HG03354 (cell line): ENCODE results near the gene TCEANC.
A peak's percentile ranks its signal among the peaks of the same experiment; 100 is the strongest.

Experiments used
- ATAC-seq: cut with Tn5 transposase; IDR thresholded peaks from one replicate; pipeline ENCODE4 v1.9.1; 2021; ENCODE audit warnings: mild to moderate bottlenecking; ENCODE audit not compliant: unreplicated experiment, poor library complexity, severe bottlenecking

Gene TCEANC

DNA sequence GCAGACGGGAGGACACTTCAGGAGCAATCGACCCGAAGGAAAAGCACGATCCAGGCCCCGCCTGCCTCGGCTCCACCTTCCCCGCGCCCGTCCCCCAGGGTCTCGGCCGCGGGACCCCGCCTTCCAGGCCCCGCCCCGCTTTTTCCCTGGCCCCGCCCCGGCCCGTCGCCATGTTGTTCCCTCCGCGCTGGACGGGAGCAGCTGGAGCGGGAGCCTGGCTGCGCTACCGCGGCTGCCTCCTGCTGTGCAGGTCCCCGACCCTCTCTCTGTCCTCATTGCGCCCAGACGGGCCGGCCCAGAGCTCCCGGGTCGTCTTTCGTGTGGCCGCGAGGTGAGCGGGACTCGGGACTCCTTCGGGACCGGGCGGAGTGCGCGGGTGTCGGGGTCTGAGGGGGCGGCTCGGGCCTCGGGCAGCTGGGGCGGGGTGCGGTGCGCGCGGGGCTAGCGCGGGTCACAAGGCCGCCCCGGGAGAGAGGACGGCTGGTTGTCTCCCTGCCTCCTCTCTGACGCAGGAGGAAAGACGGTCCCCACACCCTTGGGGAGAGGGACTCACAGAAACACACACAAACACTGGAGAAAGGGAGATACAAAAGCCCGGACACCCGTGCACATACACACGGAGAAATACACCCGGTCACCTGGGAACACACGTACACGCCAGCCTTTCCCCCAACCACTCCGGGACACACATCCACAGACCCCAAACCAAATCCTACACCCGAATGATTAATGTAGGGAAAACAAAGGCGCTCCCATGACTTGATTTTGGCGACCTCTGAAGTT lies 36.2 kb downstream of the TCEANC start, which contains the start of gene RAB9A:
Gene RAB9A (plus strand): TSS at position 171 of the 783 bp plus-strand sequence. CDS start 19,619 bp downstream, outside the sequence.
- ATAC-seq: peak; percentile 80

DNA sequence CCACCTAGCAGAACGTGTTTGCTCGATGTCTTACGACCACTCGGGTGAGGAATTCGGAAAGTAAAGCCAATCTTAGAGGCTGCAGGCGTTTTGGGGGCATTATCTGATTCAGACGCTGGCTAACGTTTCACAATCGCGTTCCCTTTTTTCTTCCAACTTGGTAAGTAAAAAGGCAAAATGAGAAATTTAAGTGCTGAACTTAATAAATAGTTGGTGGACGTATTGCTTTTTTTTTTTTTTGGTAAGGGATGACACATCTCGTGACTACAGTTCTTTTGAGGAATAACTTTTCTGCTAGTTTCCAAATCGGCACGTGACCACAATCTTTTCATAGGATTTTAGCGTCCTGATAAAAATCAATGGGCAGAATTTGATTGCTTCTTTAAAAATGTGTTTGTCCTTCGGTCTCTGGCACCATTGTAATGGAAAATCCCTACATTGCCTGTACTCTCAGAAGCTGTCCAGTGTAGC lies 36.8 kb downstream of the TCEANC start:
- ATAC-seq: peak; percentile 1

DNA sequence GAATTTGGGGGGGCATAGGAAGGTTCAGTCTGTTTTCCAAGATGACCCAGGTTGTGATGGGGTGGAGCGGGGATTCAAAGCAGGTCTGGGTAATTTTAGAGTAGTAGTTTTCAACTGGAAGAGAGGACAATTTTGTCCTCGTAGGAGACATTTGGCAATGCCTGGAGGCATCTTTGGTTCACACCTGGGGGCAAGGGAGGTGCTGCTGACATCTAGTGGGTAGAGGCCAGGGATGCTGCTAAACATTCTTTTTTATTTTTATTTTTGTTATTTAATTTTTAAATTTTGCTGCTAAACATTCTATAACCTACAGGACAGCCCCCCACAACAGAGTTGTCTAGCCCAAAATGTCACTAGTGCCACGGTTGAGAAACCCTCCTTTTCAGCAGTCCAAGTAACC lies 37.9 kb downstream of the TCEANC start:
- ATAC-seq: no peak

DNA sequence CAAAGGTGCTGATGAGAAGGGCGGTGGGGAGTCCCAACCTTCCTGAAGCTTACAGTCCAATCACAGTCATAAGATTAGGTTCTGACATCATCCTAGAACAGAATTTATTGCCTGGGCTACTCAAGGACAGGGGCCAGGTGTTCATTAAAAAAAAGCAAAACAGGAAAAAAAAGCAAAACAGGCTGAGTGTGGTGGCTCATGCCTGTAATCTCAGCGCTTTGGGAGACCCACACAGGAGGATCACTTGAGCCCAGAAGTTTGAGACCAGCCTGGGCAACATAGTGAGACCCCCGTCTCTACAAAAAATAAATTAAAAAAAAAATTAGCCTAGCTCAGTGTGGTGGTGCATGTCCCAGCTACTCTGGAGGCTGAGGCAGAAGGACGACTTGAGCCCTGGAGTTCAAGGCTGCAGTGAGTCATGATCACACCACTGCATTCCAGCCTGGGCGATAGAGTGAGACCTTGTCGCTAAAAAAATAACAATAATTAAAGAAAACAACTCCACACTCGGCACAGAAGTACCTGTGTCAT lies 39.0 kb downstream of the TCEANC start:
- no peak for ATAC-seq

DNA sequence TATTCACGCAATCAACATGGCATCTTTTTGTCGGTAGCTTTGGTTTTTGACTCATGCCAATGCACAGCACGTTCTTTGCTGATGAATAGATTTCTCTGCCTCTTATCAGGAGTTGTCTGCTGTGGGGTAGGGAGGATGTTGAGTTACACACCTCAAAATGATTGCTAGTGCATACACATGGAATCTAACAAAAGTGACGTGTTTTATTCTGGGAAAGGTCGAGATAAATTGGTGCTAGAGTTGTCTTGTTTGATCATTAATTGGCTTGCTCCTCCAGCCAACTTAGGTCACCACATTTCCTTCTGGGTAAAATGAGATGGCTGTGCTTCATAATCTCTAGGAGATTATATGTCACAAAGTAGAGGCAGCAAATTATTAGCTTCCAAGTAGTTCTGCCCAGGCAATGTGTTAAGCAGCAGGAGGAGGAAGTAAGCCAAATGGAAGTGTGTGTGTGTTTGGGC lies 39.9 kb downstream of the TCEANC start:
- ATAC-seq: no peak

DNA sequence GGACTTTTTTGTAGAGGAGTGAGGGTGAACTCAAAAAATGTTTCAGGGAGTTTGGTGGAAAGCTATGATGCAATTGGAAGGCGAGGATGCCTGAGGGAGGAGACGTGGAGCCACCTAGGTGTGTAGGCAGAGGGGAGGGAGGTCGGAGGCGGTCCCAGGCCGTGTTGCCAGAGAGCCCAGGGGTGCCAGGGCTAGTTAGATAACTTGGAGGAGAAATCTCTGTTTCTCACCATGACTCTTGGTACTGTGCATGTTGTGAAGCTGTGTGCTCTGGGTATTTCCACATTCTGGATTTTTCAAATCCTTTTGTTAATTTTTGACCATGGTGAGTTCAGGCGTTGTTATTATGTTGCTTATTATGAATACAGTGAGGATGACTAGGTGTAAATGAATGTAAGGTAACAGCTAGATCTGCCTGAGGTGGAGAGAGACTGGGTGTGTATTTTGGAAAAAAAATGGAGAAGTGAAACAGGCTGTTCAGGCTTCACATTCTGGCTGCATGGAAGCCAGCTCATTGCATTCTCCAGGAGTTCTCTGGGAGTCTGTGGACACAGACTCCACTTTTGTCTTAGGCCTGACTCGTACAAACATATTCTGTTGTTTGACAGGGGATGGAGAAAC lies 40.5 kb downstream of the TCEANC start:
- ATAC-seq: no peak

DNA sequence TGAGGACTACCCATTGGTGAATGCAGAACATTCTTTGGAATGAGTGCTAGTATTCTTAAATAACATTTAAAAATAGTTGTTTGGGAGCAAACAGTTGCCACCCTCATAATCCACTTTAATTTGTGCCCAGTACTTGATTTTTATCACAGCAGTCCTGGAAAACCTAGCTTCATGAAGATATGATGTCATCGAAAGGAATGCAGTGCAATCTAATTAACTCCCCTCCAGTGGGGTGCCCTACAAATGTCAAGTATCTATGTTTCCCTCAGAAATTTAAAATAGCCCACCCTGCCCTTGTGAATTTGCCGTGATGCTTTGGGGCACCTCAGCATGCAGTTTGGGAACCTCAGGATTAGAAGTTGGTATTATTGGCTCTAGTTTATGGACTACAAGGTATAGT lies 41.4 kb downstream of the TCEANC start:
- no peak for ATAC-seq

DNA sequence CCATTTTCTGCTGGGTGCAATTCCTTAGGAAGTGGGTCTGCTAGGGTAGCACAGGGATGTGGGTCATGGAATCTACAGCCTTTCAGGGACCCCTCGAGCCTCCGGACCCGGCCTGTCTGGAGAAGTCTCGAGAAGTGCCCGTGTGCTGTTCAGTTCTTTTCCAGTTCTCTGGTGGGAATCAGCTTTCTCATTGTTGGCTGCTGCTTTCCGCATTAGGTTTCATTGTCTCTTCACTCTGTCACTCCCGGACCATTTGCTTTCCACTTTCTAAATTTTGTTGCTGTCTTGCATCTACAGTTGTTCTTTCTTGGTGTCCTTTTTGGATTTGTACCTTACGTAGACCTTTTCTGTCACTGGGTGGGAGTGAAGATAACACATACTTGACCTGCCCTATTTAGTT lies 42.0 kb downstream of the TCEANC start:
- no peak for ATAC-seq

DNA sequence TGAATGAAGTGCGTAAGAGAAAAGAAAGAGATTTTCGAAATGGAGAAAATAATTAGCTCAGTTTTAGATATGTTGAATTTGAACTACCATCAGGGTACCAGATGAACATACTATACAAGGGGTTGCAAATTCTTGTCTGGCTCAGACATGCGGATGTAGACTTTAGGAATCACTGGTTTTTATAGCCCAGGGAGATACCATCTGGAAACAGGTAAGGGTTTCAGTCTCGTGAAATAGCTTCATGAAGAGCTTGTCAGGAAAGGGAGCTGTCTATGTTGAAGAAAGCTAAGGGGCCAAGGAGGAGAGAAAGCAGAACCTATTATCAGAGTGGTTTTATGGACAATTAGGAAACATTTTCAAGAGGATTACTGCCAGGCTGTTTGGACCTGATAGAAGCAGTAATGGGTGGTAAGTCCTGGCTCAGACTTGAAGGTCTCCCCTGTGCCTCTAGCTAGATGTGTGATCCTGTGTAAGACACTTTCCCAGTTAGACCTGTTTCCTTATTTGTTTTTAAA lies 42.7 kb downstream of the TCEANC start:
- no peak for ATAC-seq

DNA sequence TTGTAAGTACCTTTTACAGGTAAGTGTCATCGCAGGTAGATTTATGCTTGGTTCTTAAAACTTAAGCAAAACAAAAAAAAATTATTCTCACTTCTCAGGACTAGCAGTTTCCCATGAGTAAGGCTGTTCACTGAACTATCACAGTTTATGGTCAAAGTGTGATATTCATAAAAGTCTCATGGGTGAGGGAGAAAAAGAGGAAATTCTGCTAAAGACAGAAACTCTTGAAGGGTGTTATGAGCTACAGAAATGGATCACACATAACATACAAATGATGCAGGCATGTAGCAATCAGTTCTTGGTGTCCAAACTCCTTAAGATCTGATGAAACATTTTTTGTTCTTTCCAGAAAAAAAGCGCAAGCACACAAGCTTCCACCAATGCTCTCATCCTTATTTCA lies 44.5 kb downstream of the TCEANC start:
- peak; percentile 49 for ATAC-seq

DNA sequence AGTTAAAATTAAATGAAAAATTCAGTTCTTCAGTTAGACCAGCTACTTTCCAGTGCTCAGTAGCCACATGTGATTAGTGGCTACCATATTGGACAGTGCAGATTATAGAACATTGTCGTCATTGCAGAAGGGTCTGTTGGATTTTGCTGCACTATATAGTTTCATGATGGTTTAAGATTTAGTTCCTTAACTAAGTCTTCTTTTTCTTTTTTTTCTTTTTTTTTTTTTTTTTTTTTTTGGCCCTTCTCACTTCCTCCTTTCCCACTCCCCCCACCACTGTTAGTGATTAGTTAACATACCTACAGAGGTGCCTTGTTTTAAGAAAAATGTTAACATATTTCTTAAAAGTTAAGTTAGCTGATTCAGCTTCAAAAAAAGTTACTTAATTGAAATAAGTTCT lies 45.0 kb downstream of the TCEANC start:
- peak; percentile 11 for ATAC-seq

DNA sequence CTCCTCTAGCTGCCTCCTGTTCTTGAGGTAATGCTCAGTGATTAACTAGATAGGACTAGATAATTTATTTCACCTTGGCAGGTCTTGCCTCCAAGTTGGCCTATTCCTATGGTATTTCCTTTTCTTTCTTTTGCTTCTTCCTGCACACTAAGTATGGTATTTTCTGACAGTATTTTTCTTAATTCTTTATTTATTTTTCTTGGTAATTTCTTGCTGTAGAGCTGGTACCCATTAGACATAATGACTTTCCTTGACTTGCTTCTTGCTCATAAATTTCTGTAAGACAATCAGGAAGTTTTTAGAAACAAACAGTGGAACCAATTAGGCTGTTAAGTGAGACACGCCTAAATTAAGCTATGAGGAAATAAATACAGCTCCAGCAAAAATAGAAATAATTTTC lies 45.5 kb downstream of the TCEANC start:
- no peak for ATAC-seq

DNA sequence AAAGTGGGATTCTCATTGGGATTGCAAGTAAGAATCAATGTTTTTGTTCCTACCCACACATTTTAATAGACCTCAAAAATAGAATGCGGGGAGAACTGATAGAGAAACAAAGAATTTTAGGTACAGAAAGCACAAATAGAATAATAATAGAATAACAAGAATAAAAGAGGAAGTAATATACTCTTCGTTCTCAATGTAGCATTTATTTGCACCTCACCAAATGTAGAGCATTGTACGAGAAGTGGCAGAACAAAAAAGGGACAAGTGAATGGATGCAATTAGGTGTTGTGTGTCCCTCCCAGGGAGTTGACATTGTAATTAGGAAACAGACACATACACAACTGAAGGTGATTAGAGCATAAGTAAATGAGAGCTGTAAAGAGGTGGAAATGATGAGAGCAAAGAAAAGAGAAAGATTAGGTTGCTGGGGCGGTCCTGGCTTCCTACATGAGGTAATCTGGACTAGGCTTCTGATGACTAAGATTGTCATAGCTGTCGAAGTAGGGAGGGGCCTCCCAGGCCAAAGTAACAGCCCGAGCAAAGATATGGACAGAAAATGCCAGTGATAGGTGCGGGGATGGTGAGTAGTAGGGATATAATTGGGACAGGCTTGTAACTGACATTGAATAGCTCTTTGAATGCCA lies 46.4 kb downstream of the TCEANC start:
- peak; percentile 54 for ATAC-seq

DNA sequence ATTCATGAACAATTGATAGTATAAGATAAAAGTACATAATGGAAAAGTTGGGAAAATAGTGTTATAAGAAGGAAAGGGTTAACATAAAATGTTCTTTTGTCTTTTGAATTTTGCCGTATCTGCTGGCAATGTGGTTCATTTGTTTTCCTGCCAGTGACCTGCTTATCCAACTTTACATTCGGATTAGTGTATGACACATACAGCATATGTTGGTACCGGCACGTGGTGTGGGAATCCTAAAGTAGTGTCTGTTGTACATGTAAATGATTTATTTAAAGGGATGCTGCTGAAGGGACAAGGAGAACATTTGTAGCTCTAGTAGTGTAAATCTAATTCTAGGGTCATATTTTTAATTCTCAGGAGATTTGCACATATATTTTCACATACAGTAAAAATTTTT lies 47.4 kb downstream of the TCEANC start:
- no peak for ATAC-seq

DNA sequence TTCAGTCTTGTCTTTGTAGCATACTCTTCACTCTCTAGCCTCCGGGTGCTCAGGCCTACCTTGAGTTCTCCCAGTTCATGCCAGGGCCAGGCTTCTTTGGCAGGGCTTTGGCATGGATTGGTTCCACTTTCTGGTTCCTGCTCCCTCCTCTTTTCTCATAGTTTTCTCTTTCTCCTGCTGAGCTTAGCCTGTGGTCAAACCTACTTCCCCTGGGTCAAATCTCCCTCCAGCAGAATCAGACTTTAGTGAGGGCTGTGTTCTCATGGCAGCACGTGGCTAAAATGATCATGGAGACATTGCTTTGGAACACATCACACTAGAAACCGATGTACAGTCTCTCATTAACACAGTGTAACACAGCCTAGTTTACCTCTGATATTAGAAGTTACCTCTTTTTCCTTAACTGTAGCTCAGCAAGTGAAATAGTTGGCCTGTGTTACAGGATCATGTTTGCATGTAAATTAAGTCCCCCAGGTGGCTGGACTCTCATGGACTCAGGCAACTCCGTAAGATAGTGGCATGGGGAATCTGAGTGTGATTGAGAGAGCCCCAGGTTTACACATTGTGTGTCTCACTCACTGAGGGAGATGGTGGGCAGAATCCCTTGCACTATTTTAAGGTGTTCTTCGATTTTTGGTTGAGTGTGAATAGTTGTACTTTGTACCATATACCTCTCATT lies 49.3 kb downstream of the TCEANC start:
- ATAC-seq: no peak

DNA sequence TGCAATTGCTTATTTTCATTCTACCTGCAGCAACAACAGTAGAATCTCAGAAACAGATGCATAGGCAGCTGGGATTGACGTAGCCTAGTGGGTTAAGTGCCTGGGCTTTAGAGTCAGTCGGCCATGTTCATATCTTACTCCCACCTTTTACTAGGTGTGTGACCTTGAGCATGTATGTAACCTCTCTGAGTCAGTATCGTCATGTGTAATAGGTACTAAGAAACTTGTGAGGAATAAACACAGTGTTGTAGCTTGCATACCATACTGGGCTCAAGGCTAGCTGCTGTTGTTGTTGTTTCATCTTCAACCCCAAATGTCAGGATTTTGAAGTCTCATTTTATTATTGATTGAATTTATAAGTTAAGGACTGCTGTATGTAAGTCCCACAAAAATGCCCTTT lies 50.2 kb downstream of the TCEANC start:
- ATAC-seq: no peak

DNA sequence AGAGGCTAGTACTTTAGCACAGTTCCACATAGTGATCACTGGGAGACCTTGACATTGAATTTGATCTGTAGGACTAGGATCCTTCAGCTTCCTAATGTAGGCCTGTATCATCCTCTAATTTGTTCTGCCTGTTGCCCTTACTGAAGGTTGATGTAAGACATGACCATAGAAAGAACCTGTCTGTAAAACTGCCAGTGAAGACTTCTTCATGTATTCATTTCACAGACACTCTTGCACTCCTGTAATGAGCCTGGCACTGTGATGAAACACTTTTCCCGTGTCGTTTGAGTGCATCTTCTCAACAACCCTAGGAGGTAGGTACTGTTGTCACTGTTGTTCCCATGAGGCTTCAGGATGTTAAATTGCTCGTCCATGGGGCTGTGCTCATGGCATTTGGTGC lies 50.6 kb downstream of the TCEANC start:
- ATAC-seq: no peak

DNA sequence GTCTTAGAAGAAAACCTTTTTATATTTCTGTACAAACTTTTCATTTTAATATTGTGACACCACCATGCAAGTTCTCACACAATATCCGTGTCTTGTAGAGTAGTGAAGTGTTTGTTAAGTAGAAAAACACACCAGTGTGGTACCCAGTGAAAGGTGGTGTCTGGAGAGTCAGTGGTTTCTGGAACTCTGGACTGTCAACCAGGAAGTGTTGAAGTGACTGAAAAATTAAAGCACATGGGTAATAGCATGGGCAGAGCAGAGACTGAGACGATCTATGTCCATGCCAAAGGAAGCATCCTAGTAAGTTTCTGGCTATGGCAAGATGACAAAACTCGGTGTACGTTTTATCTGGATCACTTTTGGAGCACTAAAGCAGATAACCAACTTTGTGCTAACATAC lies 58.2 kb downstream of the TCEANC start:
- no peak for ATAC-seq
